Activated CD4-positive, CD25-positive, alpha-beta regulatory T cell treated with anti-CD3 and anti-CD28 coated beads, Interleukin-2, amount 50 U/mL, for 72 hours (primary cell): Measurements from ENCODE around the gene ZEB1.
"Not testable (repeated sequence)": the region's sequence is repeated elsewhere in the genome, so short reads cannot be mapped to it uniquely, and the experiment has no call there.

Experiments used
- DNase-seq: peaks from one replicate; pipeline ENCODE4 v3.0.0; 2021

Gene ZEB1

DNA sequence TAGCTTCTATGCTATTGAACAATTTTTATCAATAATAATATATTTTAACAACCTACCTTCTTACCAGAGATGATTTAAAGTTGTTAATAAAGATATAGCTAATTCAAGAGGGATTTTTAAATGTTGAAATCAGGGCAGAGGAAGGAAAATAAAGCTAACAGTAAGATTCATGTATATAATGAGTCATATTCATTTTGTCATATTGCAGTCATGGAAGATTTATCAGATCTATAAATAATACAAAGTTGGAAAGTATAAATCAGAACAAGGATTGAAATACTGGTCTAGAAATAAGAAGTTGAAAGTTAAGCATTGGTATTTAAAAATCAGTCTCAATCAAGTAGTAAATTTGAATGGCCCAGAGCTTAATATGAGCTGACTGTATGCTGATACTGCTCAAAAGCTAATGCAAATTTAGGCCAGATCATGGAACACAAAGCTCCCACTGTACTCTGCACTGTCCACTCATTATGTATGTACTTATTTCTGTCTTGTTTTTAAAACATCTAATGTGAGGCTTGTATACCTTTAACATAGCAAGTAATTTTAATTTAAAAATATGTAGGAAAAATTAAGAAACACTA is 196.9 kb downstream of the ZEB1 start:
- no peak for DNase-seq

DNA sequence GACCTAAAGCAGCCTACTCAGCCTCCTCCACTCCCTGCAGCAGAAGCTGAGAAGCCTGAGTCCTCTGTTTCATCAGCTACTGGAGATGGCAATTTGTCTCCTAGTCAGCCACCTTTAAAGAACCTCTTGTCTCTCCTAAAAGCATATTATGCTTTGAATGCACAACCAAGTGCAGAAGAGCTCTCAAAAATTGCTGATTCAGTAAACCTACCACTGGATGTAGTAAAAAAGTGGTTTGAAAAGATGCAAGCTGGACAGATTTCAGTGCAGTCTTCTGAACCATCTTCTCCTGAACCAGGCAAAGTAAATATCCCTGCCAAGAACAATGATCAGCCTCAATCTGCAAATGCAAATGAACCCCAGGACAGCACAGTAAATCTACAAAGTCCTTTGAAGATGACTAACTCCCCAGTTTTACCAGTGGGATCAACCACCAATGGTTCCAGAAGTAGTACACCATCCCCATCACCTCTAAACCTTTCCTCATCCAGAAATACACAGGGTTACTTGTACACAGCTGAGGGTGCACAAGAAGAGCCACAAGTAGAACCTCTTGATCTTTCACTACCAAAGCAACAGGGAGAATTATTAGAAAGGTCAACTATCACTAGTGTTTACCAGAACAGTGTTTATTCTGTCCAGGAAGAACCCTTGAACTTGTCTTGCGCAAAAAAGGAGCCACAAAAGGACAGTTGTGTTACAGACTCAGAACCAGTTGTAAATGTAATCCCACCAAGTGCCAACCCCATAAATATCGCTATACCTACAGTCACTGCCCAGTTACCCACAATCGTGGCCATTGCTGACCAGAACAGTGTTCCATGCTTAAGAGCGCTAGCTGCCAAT is 202.2 kb downstream of the ZEB1 start:
- no peak for DNase-seq

DNA sequence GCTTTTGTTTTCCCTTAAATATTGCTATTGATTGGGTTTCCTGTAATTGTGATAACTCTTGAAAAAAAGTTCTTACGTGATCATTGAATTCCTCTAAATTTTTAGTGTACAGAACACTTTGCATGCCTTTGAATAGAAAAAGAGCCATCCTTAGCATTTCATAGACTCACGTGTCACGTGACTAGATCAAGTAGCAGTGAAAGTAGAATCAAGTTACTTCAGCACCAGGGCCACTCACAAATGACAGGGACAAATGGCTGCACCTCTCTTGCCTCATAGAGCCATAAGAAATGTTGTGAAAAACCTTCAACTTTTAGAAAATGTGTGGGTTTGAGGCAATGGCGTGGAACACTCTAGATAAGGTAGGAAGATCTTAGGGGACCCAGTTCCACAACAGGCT is 203.8 kb downstream of the ZEB1 start:
- DNase-seq = no peak

DNA sequence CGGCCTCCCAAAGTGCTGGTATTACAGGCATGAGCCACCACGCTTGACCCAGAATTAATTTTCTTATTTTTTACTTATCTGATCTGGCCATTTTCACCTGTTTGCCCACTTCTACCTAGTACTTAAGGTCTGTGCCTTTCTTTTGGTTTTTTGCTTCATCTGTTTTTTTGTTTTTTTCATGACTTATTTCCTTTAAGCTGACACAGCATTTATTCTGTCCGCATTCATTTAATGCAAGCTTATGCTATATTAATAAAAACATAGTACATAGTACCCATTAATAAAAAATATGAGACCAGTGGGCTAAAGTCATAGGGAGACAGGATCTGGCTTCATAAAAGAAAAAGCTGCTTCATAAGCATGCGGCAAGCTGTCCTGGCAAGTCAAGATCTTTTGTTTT is 205.4 kb downstream of the ZEB1 start:
- DNase-seq = no peak

DNA sequence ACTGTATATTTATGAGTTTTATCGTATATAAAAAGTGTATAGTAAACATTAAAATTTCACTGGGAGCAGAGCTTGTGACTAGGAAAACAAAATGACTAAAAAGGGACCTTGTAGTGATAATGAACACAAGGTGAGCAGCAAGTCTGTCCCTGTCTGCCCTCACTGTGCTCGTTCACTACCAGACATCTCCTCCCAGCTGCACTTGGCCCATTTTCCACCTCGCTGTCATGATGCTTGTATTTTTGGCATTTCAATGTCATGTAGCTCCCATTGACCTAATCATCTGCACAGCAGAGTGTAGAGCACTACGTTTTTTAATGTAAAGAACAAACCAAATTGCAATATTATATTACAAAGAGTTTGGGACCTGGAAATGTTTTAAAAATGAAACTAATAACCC is 207.2 kb downstream of the ZEB1 start:
- no peak for DNase-seq

DNA sequence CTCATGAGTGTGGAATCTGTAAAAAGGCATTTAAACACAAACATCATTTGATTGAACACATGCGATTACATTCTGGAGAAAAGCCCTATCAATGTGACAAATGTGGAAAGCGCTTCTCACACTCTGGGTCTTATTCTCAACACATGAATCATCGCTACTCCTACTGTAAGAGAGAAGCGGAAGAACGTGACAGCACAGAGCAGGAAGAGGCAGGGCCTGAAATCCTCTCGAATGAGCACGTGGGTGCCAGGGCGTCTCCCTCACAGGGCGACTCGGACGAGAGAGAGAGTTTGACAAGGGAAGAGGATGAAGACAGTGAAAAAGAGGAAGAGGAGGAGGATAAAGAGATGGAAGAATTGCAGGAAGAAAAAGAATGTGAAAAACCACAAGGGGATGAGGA is 207.7 kb downstream of the ZEB1 start:
- no peak for DNase-seq

DNA sequence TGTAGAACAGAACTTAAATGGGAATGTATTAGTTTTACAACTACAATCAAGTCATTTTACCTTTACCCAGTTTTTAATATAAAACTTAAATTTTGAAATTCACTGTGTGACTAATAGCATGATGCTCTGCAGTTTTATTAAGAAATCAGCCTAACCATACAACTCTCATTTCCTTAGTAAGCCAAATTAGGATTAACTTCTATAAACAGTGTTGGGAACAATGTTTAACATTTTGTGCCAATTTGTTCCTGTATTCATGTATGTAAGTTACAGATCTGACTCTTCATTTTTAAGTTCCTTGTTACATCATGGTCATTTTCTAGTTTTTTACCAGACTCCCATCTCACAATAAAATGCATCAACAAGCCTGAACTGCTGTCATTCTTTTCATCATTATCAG is 209.8 kb downstream of the ZEB1 start:
- DNase-seq = no peak

DNA sequence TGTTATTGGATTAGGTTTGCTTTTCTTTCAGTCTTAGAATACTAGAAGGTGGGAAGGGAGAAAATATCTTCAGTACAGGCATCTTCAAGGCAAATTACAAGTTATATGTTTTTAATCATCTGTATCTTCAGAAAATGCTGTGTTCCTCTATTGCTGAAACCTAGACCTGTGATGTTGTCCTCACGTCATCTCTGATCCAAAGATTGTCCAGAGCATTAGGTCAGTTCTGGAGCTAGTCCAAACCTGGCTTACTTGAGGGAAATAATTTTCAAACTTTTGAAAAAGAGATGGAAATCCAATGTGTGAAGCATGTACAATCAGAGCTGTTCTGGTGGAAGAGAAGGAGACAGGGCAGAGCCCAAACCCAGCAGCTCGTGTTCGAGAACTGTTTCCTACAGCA is 217.3 kb downstream of the ZEB1 start:
- no peak for DNase-seq

DNA sequence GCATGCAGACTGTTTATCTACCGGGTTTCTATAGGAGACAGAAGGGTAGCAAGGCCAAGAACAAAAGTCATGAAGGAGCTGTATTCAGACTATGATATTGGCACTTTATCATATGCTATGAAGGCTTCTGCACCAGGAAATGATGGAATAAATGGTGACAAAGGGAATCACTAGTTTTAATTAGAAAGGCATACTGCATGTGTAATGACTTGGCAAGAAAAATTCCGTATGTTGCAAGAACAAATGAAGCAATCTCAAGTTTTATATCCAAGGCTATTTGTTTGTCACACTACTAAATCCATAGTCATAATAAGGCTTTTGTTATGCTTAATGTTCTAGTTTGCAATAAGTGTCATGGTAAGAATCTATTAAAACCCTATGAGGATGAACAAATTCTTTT is 230.9 kb downstream of the ZEB1 start:
- DNase-seq = no peak

DNA sequence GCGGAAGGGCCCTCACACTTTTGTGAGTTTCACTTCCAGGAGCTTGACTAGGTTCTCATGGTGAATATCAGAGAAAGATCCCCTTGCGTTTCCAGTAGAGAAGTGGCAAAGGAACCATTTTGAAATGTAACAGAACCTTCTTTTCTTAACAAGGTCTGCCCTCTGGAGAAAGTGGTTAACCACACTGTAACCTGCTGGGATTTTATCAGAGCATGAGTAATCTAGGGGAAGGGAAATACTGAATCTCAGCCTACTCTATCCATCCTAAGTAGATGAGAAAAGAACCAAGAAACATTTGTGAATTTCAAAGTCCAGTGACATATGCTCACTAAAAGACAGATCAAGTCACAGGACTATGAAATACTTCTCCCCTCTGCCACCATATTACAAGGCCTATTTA is 235.5 kb downstream of the ZEB1 start:
- no peak for DNase-seq

DNA sequence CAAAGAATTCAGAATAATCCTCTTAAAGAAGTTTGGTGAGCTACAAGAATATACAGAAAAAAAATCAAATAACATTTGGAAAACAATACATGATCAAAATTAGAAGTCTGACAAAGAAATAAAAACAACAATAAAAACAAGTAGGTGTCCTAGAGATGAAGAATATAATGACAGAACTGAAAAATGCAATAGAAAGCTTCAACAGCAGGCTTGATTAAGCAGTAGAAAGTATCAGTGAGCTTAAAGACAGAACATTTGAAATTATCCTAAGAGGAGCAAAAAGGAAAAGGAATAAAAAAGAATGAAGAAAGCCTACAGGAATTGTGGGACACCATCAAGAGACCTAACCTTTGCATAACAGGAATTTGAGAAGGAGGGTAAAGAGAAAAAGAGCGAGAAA is 238.8 kb downstream of the ZEB1 start:
- no peak for DNase-seq

DNA sequence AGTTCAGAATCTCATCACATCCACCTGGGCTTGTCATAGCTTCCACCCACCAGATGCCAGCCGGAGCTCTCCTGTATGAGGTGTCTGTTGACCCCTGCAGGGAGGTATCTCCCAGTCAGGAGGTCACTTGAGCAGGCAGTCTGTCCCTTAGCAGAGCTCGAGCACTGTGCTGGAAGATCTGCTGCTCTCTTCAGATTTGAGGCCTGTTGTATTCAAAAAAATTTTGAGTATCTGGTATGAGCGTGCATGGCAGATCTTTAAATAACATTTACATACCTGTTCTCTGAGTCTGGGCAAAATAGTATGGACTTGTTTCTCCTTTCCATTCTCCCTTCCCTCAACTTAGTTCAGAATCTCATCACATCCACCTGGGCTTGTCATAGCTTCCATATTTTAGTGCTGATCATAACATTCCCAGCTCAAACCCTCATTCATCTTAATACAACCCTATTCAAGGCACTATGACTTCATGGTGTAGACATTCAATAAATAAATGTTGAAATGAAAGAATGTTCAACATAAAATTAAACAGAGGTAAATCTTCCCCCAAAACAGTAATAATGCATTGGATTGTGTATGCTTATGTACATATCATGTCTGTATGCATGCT is 249.3 kb downstream of the ZEB1 start:
- DNase-seq = not testable (repeated sequence)

DNA sequence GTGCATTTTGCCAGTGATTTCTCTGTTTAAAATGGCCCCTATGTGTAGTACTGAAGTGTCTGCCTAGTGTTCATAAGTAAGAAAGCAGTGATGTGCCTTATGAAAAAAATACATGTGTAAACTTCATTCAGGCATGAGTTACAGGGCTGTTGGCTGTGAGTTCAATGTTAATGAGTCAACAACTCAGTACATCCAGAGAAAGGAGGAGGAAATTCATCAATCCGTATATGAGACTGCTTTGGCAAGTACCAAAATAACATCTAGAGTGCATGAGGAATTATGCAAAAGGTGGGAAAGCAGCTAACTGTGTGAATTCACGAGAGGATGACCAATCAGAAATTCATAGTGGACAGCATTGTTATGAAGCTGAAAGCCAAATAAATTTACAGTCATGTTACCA is 255.6 kb downstream of the ZEB1 start:
- no peak for DNase-seq

DNA sequence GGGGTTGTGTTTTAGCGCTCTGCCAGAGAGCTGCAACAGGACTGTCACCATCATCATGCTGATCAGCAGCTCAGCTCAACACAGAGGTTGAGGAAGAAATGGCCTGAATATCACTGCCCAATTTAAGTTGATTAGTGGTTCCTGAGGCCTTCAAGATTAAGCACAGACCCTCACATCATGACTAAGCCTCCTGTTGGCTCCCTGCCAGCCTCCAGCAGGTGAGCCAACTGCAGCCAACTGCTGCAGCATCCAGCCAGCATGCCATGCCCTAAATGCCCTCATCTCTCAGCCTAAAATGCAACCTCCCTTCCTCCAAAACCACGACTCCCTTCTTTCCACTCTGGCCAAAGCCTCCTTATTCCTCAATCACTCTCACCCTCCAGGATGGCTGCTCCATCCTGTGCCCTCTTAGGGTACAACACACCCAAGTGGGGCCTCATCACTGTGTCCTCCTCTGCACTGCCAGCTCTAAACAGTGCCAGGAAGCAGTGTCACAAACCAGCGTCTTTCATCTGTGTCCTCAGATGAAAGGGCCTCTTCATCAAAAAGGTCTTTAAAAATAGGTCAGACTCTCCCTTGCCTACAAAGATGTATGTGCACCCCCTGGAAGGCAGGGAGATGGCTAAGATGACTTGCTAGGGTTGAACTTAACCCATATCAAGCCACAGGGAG is 259.3 kb downstream of the ZEB1 start:
- no peak for DNase-seq

DNA sequence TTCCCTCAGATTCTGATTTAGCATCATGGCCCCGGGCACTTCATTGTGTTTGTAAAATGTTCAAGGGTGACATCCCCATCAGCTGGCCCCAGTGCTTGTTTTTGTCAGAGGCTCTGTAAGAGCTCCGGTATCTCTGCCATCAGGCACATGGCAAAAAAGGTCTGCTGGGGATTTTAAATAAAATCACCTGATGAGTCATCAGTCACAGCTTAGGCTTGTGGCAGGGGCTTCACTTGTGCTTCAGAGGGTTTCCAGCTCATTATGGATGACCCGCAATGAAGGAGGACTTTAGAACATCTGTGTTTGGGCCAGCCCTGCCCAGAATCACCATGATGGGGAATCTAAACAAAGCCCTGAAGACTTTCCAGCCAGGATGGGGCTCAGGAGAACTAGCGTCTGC is 259.9 kb downstream of the ZEB1 start:
- DNase-seq = no peak
